Measurements from ENCODE around the gene ARHGAP18.

The ARHGAP18 gene

DNA sequence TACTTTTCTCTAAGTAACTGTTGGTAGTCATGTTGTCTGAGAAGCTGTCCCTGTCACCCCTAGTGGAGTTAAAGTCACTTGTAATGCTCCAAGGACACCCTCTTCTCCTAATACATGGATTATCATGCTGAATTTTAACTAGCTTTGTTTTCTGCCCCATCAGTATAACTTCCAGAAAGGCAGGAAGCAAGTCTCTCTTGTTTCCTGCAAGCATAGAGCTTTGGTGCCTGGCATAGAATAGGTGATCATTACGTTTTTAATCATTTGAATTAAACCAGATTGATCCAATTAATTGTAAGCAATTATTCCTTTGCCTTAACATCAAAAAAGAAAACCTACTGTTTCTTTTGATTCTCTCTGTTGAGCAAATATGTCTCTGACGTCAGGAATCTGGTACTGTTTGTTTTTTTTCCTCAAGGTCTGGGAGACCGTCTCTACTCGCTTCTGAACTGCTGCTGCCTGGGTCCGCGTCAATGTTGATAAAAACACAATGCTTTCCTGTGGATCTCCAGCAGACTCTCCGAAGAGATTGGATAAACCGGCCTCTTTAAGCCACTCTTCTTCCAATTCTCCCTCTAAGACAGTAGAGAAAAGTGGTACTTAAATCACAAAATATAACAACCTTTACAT lies 71.8 kb downstream of the ARHGAP18 start:
- DNase-seq, result no peak

DNA sequence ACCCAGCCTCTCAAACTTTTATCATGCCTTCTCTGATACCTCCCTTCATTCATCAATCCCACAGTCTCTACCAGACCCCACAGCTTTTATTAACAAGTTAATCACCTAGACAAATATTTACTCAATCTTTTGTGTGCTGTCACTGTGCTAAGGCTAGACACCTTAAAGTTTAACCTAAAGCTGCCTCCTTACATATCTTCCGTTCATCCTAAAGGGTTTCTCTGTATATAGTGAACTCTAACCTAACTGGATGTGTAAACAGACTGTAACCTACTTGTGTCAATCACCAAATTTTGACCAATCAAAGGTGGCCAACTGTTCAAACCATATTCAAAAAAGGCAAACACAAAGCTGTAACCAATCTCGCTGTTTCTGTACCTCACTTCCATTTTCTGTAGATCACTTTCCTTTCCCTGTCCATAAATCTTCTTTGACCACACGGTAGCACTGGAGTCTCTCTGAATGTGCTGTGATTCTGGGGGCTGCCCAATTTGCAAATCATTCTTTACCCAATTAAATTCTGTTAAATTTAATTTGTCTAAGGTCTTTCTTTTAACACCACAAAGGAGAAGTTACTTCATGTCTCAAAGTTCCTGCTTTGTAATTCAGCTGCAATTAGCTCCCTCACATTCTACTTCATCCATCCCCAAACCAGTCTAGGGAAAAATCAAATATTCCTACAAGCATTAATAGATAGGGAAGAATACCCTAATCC lies 72.5 kb downstream of the ARHGAP18 start:
- no peak for DNase-seq

DNA sequence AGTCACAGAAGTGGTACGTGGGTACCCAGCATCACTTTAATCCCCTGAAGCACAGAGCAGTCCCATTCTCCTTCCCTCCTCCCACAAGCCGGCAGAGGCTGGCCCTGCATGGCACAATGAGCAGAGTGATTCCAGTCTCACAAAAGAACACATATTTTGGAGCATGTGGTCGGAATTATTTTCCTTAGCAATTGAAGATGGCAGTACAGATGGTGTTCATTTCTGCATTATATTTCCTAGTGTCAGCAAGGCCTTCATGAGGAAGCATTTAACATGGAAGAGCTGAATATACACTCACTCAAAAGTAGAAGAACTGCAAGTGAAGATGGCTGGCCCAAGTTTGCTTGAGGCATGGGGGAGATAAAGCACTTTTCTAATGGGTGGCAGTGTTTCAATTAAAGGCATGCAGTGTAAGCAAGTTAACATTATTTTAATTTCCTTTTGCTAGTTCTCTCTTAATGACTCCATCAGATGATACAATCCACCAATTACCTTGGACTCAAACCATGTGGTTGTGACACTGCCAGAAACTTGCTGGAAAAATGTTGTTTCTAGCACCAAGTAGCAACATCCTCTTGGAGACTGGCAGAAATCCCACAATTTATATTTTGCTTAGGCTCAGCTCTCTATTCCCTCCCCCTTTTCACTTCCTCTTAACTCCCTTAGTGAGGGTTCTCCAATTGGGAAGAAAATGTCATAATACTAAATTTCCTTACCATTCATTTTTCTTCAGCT lies 74.4 kb downstream of the ARHGAP18 start:
- no peak for DNase-seq

DNA sequence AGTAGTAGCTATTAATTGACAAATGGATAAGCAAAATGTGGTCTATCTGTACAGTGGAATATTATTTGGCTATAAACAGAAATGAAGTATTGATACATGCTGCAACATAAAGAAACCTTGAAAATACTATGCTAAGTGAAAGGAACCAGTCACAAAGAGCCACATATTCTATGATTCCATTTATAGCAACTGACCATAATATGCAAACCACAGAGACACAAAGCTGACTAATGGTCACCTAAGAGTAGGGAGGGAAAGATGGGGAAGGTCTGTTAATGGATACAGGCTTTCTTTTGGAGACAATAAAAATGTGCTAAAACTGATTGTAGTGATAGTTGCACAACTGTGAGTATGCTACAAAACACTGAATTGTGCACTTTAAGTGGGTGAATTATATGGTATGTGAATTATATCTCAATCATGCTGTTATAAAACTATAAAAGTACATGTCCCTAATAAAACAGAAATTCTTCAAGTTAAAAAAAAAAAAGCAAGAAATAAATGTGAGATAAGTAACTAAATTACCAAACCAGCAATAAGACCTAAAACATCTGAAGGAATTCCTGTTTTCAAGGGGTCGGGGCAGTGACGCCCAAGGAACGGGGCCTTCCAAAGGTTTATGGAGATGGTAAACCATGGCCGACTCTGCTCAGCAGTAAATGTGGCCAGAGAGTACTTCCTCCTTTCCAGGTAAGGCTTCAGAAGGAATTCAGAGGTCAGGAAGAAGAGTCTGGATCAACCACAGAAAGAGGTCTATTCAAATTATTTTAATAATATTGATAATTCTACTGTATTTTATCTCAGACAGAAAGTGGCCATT lies 75.4 kb downstream of the ARHGAP18 start:
- no peak for DNase-seq

DNA sequence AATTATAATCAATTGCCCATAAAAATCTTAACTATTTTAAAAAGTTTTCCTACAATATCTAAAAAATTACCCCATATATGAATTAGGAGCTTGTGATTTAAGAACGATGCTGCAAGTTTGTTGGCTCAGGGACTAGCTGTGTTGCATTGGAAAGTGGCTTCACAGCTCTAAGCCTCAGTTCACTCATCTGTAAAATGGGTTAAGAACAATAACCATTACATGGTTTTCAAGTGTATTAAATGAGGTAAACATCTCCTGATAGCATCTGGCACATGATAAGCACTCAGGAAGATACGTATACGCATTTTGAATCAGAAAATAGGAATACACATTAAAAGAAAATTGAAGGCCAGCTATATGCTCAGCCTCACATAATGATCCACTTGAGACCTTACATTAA lies 76.4 kb downstream of the ARHGAP18 start:
- no peak for DNase-seq

DNA sequence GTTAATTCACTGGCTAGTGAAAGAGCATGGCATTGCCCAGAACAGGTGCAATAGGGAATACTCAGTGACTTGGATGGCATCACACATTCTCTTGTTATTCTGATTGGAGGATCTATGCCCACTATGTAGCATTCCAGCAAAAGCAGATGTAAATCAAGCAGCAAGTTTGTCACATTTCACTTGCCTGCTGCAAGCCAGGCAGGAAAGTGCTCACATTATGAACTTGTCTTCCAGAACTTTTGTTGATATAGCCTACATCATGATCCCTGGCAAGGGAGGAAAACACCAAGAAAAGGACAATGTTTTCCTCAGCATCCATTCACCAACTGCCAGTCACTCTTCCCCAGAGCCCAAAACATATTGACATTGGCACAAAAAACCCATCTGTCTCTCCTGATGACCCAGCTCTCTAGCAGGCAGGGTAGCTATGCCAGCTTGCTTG lies 77.8 kb downstream of the ARHGAP18 start:
- no peak for DNase-seq

DNA sequence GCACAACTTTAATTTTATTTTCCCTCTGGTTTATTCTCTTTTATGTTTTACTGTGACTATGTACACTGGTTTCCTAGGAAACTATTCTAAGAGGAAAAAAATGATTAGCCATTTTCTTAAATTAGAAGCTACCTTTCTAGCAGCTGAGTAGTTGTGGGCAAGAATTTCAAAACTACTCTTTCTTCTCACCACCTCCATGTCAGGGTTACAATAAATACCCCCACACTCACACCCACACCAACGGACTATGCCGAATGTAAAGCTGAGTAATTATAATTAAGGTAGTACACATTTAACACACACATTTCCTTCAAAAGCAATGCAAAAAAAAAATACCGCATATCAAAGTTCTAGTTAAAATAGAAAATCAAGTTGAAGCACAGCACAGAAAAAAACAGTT lies 78.9 kb downstream of the ARHGAP18 start:
- no peak for DNase-seq

DNA sequence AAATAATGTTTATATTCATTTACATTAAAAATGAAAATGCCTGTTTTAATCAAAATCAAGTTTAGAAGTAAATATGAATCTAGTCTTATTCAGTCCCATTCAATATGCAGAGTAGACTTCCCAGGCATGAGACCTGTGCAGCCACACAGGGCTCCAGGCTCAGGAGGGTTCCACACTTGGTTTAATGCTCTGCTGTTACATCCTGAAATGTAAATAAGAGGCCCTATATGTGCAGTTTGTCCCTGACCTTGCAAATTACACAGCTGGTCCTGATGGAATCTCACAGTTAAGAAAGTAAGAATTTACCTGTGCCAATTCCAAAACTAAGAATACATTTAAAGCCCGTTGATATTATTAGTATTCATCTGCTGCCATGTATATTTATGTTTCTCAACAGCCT lies 79.4 kb downstream of the ARHGAP18 start:
- DNase-seq, result no peak

DNA sequence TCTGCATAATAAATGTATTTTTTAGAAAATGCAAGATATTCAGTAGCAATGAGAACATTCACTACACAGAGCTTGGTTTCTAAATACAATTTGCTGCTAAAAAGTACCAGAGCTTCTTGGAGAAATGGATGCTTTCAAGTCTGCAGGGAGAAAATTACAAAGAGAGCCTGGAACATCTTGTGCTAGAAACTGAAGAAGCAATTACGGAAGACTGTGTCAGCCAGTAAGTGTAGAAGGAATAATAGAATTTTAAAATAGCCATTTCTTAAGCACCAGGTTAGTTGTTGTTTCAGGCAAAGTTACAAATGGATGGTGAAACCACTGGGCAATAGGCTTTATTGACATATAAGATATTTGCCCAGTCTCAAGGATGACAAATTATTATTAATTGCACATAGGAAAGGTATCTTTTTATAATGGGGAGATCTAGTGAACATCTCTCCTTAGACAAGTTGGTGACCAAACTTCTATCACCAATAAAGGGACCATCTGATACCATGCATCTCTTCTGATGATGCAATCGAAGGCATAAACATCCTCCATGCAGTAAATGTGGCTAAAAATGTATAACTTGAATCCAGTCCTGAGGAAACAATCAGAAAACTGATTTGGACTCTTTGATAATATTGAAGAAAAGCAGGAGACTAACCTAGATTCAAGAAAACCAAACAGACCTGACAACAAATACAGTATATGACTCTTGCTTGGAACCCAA lies 81.7 kb downstream of the ARHGAP18 start:
- no peak for DNase-seq

DNA sequence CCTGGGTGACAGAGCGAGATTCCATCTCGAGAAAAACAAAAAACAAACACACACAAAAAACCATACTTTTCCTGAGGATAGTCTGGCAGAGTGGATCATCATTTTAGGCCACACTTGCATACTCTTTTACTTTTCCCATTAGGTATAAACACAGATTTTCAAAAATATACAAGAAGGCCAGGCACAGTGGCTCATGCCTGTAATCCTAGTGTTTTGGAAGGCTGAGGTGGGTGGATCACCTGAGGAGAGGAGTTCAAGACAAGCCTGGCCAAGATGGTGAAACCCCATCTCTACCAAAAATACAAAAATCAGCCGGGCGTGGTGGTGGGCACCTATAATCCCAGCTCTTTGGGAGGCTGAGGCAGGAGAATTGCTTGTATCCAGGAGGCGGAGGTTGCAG lies 85.5 kb downstream of the ARHGAP18 start:
- no peak for DNase-seq

DNA sequence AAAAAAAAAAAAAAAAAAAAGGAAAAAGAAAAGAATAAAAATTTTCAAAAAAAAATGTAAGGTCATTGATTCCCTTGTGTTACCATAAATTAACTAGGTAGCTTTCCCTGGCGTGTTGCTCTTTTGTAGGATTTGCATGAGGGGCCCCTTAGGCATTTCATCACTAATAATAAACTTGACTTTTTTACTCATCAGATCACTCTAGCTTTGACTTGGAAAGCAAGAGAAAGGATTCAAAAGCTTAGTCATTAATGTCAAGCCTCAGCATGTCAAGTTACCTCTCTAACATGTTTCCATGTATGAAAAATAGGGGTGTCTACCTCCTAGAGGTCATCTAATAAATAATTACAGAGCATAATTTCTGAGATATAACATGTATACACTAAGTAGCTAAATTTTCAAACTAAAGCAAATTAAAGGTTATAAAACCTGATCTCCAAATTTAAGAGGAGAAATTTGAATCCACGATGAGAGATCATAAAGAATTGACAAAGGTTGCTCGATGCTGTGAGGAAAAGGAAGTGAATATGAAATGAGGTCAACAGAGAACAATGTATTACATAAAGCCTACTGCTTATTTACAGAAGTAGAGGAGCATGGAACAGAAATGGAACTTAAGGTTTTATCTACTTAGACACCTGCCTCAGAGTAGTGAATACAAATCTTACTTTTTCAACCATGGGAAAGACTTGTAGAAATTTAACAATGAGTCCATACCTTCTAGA lies 86.8 kb downstream of the ARHGAP18 start:
- no peak for DNase-seq

DNA sequence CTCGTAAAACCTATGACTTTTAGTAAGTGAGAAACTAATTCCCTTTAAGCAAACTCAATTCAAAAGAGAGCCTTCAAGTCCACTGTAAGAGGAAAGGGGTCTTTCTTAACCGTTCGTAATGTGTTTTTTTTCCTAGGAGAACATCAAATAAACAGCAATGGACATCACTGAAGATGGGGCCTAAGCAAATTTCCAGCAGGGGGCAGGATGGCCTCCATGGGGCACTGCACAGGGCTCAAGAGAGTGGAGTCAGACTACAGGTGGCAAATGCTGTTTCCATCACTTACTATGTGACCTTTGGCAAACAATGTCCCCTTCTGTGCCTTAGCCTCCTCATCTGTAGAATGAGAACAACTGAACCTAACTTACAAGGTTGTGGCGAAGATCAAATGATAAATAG lies 88.7 kb downstream of the ARHGAP18 start:
- DNase-seq, result no peak

DNA sequence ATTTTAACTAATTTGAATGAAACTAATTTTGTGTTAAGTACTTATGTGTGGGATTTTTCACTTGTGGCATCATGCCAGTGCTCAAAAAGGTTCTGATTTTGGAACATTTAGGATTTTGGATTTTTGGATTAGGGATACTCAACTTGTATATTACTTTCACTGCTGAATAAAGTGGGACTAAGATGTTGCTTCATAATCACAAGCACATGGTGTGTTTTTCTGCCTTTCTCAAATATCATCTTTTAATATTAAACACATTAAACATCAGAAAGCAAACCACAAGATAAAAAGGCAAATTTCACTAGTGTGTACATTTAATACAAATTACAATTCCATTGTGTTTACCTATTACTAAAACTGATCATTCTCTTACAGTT lies 89.8 kb downstream of the ARHGAP18 start:
- DNase-seq, result no peak

DNA sequence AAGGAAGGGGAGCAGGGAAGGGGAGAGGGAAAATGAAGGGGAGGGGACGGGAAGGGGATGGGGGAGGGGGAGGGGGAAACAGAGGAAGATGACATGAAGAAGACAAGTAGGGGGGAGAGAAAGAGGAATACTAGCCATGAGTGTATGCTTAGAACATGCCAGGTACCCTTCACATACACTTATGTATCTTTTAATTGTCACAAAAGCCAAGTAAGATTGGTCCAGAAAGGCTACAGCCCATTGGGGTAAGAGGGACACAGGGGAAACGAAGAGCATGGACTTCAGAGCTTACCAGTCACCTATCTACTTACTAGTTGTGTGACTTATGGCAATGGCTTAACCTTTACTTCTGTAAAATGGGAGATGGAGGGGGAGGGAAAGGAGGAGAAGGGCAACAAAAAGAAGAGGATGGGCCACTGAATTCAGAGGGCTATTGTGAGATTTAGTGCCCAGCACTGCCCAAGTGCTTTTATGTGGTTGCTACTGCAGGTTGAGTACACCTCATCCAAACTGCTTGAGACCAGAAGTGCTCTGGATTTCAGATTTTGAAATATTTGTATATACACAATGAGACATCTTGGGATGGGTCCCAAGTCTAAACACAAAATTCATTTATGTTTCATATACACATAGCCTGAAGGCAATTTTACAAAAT lies 90.3 kb downstream of the ARHGAP18 start:
- DNase-seq, result no peak

DNA sequence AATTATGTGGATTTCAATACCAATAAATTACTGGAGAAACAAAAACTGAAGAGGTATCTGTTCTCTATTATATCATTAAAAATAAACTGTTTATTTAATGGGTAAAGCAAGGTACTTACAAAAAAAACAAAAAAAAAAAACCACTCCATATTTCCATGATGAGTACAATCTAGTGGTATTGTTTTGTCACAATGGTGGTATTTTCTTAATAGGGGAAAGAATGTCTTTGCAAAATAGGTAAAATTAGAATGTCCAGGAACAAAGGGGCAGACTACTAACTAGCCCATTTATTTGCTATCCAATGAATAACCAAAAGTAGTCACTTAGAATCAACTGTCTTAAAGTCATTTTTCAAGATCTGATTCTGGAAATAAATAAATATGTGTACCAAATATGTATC lies 92.0 kb downstream of the ARHGAP18 start:
- DNase-seq, result no peak

DNA sequence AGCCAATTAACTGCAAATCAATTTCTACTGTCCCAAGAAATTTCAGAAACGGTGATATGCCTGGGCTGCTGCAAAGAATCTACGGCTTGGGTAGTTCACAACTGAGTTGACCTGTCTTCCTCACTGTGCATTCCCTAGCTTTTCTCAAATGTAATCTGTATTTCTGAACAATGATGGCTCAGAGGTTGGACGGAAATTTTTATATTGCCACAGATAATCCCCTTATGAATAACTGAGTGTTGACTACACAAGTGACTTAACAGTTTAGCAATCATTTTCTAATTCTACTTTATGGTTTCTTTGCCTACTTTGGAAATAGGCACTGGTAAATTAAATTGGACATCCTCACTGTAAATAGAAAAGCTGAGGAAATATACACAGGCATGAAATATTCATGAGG lies 94.5 kb downstream of the ARHGAP18 start:
- no peak for DNase-seq

DNA sequence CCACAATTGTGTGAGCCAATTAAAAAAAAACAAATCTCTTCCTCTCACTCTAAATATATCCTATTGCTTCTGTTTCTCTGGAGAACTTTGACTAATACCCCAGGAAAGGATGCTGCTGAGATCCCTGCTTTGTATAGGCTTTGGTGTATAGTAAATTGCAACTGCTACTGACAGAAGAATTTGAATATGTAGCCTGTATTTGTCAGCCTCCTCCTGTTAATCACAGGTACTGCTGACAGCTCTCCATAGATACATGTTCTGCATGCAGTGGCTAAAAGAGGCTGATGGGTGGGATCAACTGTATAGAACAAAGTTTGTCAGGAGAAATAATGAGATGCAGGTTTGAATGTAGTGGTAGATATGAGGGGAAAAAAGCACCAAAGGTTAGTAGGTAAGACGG lies 95.0 kb downstream of the ARHGAP18 start:
- DNase-seq, result no peak

DNA sequence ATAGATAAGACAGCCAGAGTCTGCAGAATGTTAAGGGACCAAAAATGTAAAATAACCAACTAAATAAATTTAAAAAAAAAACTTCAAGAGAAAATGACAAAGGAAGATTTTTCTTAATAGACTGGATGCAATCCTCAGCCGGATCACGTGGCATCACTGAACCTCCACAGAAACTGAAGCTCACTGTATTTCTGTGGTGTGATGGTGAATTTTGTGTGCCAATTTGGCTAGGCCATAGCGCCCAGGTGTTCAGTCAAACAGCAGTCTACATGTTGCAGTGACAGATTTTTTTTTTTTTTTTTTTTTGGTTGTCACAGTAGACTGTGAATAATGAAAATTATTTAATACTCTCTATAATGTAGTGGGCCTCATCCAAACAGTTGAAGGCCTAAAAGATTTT lies 95.5 kb downstream of the ARHGAP18 start:
- DNase-seq, result no peak

DNA sequence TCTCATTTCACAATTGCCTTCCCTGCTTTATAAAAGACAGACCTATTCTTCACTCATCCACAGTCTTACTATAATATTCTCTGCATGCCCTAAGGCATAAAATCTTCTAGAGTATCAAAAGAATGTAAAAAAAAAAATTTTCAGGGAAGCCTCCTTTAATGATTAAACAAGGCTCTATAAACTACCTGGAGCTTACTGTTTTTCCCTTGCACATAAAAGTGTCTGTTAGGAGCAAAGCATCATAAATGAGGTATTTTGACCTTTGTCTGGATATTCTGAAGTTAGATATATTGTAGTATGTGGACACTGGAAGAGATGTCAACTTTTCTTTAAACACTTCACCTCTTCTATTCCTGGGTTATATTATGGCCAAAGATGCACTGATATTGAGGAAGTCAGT lies 97.5 kb downstream of the ARHGAP18 start:
- no peak for DNase-seq

DNA sequence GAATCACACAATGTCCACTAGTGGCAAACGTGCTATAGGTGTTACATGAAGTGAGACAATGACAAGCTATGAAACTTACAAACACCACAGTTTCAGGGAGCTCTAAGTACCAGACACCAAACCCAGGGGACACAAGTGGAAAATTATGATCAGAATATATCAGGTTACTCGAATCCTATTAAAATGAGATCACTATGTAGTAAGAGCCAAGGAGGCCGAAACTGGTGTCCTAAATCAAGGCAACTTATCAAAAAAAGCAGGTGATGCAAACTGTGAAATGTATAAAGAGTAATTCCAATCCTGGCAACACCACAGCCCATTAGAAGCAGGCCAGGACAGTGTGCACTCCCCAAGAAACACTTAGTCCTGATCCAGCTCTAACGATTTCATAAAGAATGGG lies 100.3 kb downstream of the ARHGAP18 start:
- DNase-seq, result no peak

DNA sequence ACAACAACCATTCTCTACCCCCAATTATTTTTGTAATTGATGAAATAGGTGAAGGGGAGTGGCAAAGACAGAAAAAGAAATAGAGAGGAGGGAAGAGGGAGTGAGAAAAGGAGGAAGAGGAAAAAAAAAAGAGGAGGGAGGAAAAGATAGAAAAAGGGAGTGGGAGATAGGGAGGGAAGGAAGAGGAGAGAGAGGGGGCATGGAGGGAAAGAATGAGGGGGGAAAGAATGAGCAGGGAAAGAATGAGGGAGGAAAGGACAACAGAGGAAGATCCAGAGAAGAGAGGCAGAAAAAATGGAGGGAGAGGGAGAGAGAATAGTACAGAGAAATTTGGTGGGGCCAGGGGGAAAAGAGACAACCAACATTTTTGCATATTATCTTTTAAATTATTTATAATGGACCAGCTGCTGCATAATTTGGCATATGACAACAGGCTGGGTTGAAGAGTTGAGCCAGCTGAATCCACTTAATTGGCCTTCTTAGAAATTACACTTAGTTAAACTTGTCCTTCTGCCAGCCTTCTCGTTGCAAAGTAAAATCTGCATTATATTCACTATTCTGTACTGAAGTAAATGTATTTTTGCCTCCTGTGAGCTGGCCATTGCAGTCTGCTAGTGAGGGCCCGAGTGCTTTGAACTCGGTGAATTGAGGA lies 101.0 kb downstream of the ARHGAP18 start:
- no peak for DNase-seq
